ENCODE data around the gene ACTN4.

- no peak for TF ChIP-seq EZH2 (IDR thresholded peaks at IDR 0.05; ENCODE audit: low read depth)
- TF ChIP-seq CTCF (conservative IDR thresholded peaks at IDR 0.05), result no peak
Measured at GRCh38 chr19:38743394-38744297, 96.2 kb downstream of the ACTN4 start.

Measured in PC-9 (cell line).